Neutrophil (primary cell): ENCODE measurements around the gene SYP.
"Not testable (repeated sequence)": the region's sequence is repeated elsewhere in the genome, so short reads cannot be mapped to it uniquely, and the experiment has no call there.

Source experiments
- H3K27ac ChIP-seq: fragments of 200-600 bp; sonication (generic); 2 replicates; pipeline ENCODE4 v1.5.1; 2016; ENCODE audit warnings: mild to moderate bottlenecking, moderate library complexity
- H3K27me3 ChIP-seq: fragments of 200-600 bp; sonication (generic); 2 replicates; pipeline ENCODE4 v1.6.0; 2016; ENCODE audit warnings: mild to moderate bottlenecking
- H3K36me3 ChIP-seq: fragments of 200-600 bp; sonication (generic); 2 replicates; pipeline ENCODE4 v1.5.1; 2017
- H3K4me1 ChIP-seq, 2 experiments: fragments of 200-600 bp in 1 of 2; sonication (generic) in 1 of 2; 1 replicate in 1 of 2; 2 replicates in 1 of 2; pipeline versions ENCODE4 v1.5.1 to v1.6.1; 2013 to 2016; ENCODE audit warnings: low read depth in 1 of 2, low read length in 1 of 2, mild to moderate bottlenecking in 1 of 2, moderate library complexity in 1 of 2; ENCODE audit not compliant: control insufficient read depth in 1 of 2, insufficient read depth in 1 of 2
- H3K4me3 ChIP-seq, 2 experiments: fragments of 200-600 bp in 1 of 2; sonication (generic) in 1 of 2; 1 replicate in 1 of 2; 2 replicates in 1 of 2; pipeline ENCODE4 v1.5.1; 2013 to 2016; ENCODE audit warnings: low read depth in 1 of 2, low read length in 1 of 2, mild to moderate bottlenecking in 1 of 2, moderate library complexity in 1 of 2
- H3K9me3 ChIP-seq: fragments of 200-600 bp; sonication (generic); 2 replicates; pipeline ENCODE4 v1.5.1; 2016
- CTCF ChIP-seq: fragments of 200-600 bp; sonication (generic); IDR thresholded peaks from 2 replicates; pipeline ENCODE4 v1.5.1; 2016; ENCODE audit warnings: antibody characterized with exemption

SYP gene

GRCh38 chrX:49157194-49157593 is 42.8 kb downstream of the SYP start:
- Histone ChIP-seq H3K27ac (no peak overlapping the region), H3K9me3 (no peaks in the 10 kb centered on the region)

GRCh38 chrX:49155900-49156837 is 43.8 kb downstream of the SYP start:
- peak overlapping the region; percentile 67 to 72 for H3K4me3 ChIP-seq
- peak; percentile 91 for TF ChIP-seq CTCF

More at GRCh38 chrX:49157194-49157593, 42.8 kb downstream of the SYP start:
- Histone ChIP-seq H3K36me3 (no peaks in the 10 kb centered on the region), H3K4me1 (peaks cover 9 to 11% of the 10 kb centered on the region in 2 experiments), H3K27me3 (no peaks in the 10 kb centered on the region), H3K4me3 (no peak overlapping the region)
- TF ChIP-seq CTCF = no peak

GRCh38 chrX:49155243-49155899 is 44.6 kb downstream of the SYP start:
- H3K27ac ChIP-seq = peak overlapping the region; percentile 90
- no peak for TF ChIP-seq CTCF

More at GRCh38 chrX:49155900-49156837, 43.8 kb downstream of the SYP start:
- H3K27ac ChIP-seq = peak overlapping the region; percentile 90
- H3K27me3 ChIP-seq = no peaks in the 10 kb centered on the region
- H3K4me1 ChIP-seq = peaks cover 9 to 11% of the 10 kb centered on the region in 2 experiments
- H3K9me3 ChIP-seq = no peaks in the 10 kb centered on the region
- no peaks in the 10 kb centered on the region for H3K36me3 ChIP-seq

DNA sequence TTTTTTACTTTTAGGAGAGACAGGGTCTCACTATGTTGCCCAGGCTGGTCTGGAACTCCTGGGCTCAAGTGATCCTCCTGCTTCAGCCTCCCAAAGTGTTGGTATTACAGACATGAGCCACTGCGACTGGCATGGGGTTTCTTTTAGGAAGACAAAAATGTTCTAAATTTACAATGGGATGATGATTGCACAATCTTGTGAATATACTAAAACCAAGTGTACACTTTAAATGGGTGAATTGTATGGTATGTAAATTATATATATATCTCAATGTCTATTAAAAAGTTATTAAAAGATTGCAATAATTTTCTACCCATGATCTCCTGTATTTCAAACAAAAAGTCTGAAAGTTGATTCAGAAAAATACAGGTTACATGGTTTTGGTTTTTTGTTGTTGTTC is 46.5 kb downstream of the SYP start:
- Histone ChIP-seq H3K27ac (no peak overlapping the region), H3K36me3 (no peaks in the 10 kb centered on the region), H3K4me3 (no peak overlapping the region), H3K27me3 (no peaks in the 10 kb centered on the region), H3K4me1 (peaks cover 11 to 13% of the 10 kb centered on the region in 2 experiments), H3K9me3 (no peaks in the 10 kb centered on the region)
- no peak for TF ChIP-seq CTCF

More at GRCh38 chrX:49155243-49155899, 44.6 kb downstream of the SYP start:
- Histone ChIP-seq H3K4me3 (peak overlapping the region; percentile 67 to 72), H3K9me3 (no peaks in the 10 kb centered on the region), H3K27me3 (no peaks in the 10 kb centered on the region), H3K36me3 (no peaks in the 10 kb centered on the region), H3K4me1 (peaks cover 9 to 11% of the 10 kb centered on the region in 2 experiments)

- H3K27ac ChIP-seq, H3K27me3 ChIP-seq, H3K4me3 ChIP-seq, H3K4me1 ChIP-seq, H3K9me3 ChIP-seq, H3K36me3 ChIP-seq: not testable (repeated sequence)
These were observed 50.7 kb downstream of the SYP start for GRCh38 chrX:49149291-49149690.

DNA sequence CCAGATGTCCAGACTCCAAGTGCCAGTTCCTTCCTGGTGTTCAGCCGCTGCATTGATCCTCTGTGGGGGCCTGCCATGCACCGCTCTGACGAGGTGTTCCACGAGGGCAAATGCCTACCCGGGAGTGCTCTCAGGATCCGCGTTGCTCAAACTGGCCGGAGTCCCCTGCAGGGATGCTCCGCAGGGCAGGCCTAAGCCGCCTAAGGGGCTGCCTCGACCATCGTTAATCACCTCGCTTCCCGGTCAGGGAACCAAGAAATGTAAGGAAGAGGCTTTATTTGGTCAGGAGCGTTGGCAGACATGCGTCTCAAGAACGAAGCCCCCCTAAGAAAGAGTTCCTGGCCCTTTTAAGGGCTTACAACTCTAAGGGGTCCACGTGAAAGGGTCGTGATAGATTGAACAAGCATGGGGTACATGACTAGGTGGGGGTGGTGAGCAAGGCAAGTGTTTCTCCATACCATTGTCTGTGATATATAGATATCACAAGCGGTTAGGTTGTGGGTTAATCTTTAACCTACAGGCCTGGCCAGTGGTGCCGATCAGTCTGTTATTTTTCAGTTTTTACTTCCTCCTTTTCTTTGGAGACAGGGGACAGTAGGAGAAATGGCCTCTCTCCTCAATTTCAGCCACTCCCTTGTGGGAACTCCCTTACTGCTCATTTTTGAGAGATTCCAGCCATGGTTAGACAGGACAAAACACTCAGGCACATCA is 51.4 kb downstream of the SYP start:
- H3K36me3 ChIP-seq, H3K4me1 ChIP-seq, H3K9me3 ChIP-seq, H3K27me3 ChIP-seq, H3K4me3 ChIP-seq: not testable (repeated sequence)
- peak overlapping the region; percentile 25 for H3K27ac ChIP-seq
